DND-41 (cell line): ENCODE data around the gene PES1.

Source experiments
- CTCF ChIP-seq: IDR thresholded peaks from 2 replicates; pipeline ENCODE4 v1.5.1; 2012; ENCODE audit warnings: borderline replicate concordance, low read length, moderate library complexity, mild to moderate bottlenecking; ENCODE audit not compliant: poor library complexity, severe bottlenecking; ENCODE audit errors: extremely low read depth
- EZH2 ChIP-seq: IDR thresholded peaks from 3 replicates; pipeline ENCODE4 v1.6.1; 2012; ENCODE audit warnings: borderline replicate concordance, low read depth, mild to moderate bottlenecking, moderate library complexity, low read length, inconsistent platforms; ENCODE audit not compliant: severe bottlenecking

GRCh38 chr22:30569674-30570202 lies 22.0 kb downstream of the PES1 start:
- TF ChIP-seq CTCF: no peak
- TF ChIP-seq EZH2: no peak
